GM19438 (cell line): Measurements from ENCODE around the gene MRPL38.
A peak's percentile ranks its signal among the peaks of the same experiment; 100 is the strongest.

Source experiments
- ATAC-seq: cut with Tn5 transposase; IDR thresholded peaks from one replicate; pipeline ENCODE4 v1.9.1; 2021; ENCODE audit warnings: low read depth; ENCODE audit not compliant: unreplicated experiment

MRPL38 gene

GRCh38 chr17:75904749-75905521 lies at the start of gene MRPL38:
MRPL38 (minus strand) TSS chr17:75904884; CDS start chr17:75904875, 9 bp downstream.
- peak; percentile 96 for ATAC-seq

GRCh38 chr17:75950855-75951554 lies 46.3 kb upstream of the MRPL38 start:
- no peak for ATAC-seq

DNA sequence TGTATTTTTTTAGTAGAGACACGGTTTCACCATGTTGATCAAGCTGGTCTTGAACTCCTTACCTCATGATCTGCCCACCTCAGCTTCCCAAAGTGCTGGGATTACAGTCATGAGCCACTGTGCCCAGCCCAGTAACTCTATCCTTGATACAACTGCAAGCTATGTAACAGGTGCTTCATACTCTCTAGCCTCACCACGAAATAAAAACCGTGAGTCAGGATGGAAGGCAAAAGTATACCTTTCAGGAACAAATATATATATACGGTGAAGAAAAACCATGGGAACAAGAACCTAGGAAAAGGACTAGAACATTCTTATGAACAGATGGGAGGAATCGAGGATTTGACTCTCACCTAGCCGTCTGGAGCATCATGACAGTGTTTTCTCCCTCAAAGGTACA lies 45.7 kb upstream of the MRPL38 start:
- no peak for ATAC-seq

GRCh38 chr17:75945211-75945610 lies 40.5 kb upstream of the MRPL38 start:
- no peak for ATAC-seq

DNA sequence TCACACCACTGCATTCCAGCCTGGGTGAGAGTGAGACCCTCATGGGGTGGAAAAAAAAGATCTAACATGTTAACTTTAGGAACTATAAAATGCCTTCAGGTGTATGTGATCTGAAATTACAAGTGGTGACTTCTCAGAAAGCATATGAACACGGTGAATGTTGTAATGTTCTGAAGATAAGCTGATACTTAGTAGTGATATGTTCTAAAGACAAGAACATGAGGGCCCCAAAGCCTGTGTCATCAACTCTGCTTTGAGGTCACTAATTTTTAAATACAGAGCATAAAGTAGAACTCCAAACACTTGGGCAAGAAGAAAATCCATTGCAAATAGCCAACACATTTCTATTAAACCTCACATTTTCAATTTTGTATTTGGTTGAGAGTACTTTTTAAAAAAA lies 38.8 kb upstream of the MRPL38 start:
- no peak for ATAC-seq

DNA sequence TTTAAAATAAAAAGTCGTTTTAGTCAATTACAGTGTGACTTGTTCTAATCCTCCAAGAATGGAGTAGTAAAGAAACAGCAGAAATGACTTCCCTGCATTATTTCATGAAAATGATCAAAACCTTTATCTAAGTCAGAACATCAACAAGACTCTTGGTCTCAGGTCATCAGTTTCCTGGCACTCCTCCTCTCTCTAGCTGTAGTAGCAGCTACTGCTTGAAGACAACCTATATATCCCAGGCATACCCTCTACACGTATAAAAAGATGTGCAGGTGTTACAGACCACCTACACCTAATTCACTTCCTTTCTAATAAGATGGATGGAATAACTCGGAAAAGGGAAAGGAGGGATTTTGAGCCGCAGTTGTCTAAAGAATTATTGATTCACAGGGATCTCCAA lies 37.8 kb upstream of the MRPL38 start:
- ATAC-seq, result no peak

GRCh38 chr17:75941442-75941819 lies 36.7 kb upstream of the MRPL38 start:
- ATAC-seq, result no peak

DNA sequence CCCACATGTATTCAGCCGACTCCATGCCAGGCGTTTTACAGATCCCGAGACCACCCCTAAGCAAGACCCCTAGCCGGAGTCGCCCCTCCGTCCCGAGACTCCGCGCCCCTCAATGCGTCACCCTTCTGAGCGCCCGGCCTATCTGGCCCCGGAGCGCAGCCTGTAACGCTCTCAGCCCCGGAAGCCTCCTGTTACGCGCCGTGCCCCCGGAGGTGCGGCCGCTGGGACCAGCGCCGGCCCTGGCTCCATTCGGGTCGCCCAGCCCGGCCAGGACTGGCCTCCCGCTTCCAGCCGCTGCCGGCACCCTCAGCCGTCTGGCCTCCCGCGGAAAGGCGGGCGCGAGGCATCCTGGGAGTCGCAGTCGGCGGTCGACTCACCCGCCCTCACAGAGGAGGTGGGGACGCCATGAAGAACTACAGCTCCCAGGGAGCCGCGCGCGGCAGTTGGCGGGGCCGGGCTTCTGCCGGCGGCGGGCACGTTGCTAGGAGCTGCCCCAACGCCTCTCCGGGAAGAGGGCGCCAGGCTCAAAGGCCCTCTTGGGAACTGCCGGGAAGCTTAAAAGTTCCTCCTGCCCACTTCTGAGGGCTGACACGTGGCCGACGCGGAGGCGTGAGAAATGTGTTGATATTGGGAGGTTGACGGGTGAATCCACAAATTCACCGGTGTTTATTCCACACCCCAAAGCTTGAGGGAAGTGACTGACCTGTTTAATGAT lies 36.2 kb upstream of the MRPL38 start, which contains the start of gene FBF1:
Gene FBF1, minus strand, starts transcription at position 316 of the 715 bp plus-strand sequence. CDS start 2,893 bp downstream, outside the sequence.
- peak; percentile 94 for ATAC-seq

- no peak for ATAC-seq
These were observed 33.0 kb upstream of the MRPL38 start for GRCh38 chr17:75937652-75938051.

GRCh38 chr17:75933808-75934207 lies 29.1 kb upstream of the MRPL38 start:
- ATAC-seq, result no peak

DNA sequence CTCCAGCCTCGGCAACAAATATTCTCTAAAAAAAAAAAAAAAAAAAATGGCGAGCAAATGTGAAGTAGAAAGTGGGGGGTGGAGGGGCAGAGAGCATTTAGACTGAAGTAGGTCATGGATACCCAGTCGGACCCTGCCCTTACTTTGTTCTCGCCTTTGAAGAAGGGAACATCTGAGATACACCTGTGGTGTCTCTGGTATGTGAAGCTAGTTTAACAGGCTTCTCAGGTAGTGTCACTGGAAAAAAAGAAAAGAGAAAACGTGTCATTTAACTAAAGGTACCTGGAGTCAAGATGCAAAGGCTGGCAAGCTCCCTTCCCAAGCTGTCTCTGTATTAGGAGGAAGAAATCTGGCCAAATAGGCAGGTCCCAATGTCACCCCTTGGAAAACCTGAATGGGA lies 28.2 kb upstream of the MRPL38 start:
- no peak for ATAC-seq

- no peak for ATAC-seq
These were observed 26.4 kb upstream of the MRPL38 start for GRCh38 chr17:75931062-75931461.

GRCh38 chr17:75927286-75927922 lies 22.7 kb upstream of the MRPL38 start:
- no peak for ATAC-seq

DNA sequence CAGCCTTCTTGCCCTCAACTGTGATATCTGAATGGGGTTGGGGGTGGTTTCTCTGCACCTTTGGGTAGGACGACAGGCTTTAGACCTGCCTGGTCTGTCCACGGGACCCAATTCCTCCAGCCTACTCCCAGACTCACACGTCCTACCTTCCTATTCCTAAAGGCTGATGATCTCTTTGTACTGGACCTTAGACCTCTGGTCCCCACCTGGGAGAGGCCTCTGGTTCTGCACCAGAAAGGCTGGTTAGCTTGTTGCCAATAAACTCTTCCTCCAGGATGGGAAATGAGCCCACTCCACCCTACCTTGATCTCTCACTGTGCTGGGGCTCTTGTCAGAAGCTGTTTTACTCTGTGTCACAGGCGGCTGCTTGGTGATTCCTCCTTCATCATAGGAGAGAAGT lies 21.8 kb upstream of the MRPL38 start:
- ATAC-seq, result no peak

DNA sequence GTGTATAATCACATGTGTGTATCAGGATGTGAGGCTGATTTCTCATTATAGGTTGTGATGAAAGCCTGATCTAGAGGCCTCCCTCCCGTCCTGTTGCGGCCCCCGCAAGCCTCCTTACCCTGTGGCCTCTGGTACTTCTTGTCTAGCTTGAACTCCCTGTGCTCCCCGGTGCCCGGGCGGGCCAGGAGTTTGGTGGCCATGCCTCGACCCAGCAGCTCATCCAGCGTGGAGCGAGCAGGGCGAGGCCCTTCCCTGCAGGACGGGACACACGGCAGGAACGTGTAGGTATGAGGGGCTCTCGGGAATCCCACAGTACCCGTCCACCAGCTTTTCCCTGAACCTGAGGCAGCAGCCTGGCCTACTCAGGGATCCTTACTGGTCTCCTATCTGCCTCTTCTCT lies 21.2 kb upstream of the MRPL38 start:
- ATAC-seq, result no peak

GRCh38 chr17:75925103-75925502 lies 20.4 kb upstream of the MRPL38 start:
- ATAC-seq, result no peak

GRCh38 chr17:75922963-75923874 lies 18.5 kb upstream of the MRPL38 start:
- no peak for ATAC-seq

DNA sequence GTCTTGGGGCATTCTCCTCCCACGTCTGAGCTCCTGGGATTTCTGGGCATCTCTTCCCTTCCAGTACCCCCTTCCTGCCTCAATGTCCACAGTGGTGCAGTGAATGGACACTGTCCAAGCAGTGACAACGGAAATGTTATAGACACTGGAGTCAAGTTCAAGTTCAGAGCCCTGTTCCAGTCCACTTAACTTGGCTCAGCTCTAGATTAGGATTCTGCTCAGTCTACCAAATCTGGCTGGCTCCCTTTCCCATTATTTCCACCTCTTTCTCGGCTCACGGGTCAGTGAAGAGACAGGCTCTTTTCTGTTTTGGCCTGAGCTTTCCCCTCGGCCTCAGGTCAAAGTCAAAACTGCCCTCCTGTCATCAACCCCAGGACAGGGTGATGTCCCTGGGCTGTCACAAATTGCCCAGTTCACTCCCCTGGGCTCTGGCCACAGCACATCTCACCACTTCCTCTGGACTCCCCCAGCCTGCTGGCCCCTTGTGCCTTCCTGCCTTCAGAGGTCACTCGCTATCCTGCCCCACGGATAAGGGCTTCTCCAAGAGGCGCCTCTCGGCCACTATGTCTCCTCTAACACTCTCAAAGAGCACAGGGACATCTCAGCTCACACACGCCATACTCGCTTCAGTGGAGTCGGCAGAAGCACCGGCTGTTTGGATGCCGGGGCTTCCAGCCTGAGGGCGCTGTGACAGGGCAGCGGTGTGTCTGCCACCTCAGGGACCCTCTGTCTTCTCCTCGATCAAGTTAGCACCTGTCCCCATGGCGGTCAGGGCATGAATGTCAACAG lies 17.7 kb upstream of the MRPL38 start:
- no peak for ATAC-seq

GRCh38 chr17:75921596-75921995 lies 16.9 kb upstream of the MRPL38 start:
- no peak for ATAC-seq
